Sigmoid colon (tissue), 4 donors: ENCODE data around the gene OR2T33.

ENCODE experiments used
- CTCF ChIP-seq, 4 experiments: fragments of 450-650 bp in 3 of 4; fragments of 200-600 bp in 1 of 4; IDR thresholded peaks; one replicate each; pipeline ENCODE4 v1.5.1; 2016 to 2019; ENCODE audit warnings: antibody characterized with exemption in 4 of 4, mild to moderate bottlenecking in 3 of 4, moderate library complexity in 2 of 4
- EP300 ChIP-seq, 4 donors: sonication (generic); formaldehyde crosslinking; IDR thresholded peaks; one replicate each; pipeline ENCODE4 v1.6.1; 2017; ENCODE audit warnings: antibody characterized with exemption in 4 of 4
- POLR2A ChIP-seq, 2 donors: fragments of 450-650 bp; IDR thresholded peaks; one replicate each; pipeline ENCODE4 v1.6.1; 2016; ENCODE audit warnings: antibody characterized with exemption in 2 of 2, mild to moderate bottlenecking in 2 of 2, moderate library complexity in 2 of 2

DNA sequence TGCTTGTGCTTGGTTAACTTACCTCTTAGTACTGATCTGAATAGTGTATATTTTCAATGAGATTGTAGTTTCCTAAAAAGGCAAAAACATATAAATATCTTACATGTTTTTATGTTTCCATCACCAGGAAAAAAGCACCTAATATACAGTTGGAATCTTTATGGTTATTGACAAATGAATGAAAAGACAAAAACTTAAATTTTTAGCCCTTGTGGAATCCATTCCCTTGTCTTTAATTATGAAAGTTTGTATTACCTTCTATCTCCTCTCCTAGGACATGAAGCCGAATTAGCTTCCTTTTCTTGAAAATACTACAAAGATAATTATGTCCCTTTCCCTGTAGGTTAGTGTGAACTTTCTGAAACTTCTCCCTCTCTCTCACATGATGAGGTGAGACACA, 25.5 kb upstream of the OR2T33 start, which contains the start of gene OR2T12:
- TF ChIP-seq EP300 (IDR thresholded peaks at IDR 0.05) (no peak), CTCF (IDR thresholded peaks at IDR 0.05) (no peak), POLR2A (IDR thresholded peaks at IDR 0.05) (no peak)
